Activated T-cell treated with anti-CD3 and anti-CD28 coated beads, Interleukin-2, amount 50 U/mL, for 24 hours (primary cell): ENCODE results near the gene FOXB2.

Source experiments
- DNase-seq: peaks from one replicate; pipeline ENCODE4 v3.0.0-alpha.2; 2020
- H3K27ac Mint-ChIP-seq: 2 replicates; pipeline ENCODE4 v1.8.0; 2020; ENCODE audit warnings: mild to moderate bottlenecking, mixed read lengths
- H3K27me3 Mint-ChIP-seq: 2 replicates; pipeline ENCODE4 v1.8.0; 2020; ENCODE audit warnings: mixed read lengths
- H3K36me3 Mint-ChIP-seq: 2 replicates; pipeline ENCODE4 v1.8.0; 2020; ENCODE audit warnings: low read depth, mixed read lengths
- H3K4me1 Mint-ChIP-seq: 2 replicates; pipeline ENCODE4 v1.8.0; 2020; ENCODE audit warnings: low read depth, mixed read lengths
- H3K4me3 Mint-ChIP-seq: 2 replicates; pipeline ENCODE4 v1.8.0; 2020; ENCODE audit warnings: mild to moderate bottlenecking, moderate library complexity, mixed read lengths
- H3K9me3 Mint-ChIP-seq: 2 replicates; pipeline ENCODE4 v1.8.0; 2020; ENCODE audit warnings: mixed read lengths

Gene FOXB2

DNA sequence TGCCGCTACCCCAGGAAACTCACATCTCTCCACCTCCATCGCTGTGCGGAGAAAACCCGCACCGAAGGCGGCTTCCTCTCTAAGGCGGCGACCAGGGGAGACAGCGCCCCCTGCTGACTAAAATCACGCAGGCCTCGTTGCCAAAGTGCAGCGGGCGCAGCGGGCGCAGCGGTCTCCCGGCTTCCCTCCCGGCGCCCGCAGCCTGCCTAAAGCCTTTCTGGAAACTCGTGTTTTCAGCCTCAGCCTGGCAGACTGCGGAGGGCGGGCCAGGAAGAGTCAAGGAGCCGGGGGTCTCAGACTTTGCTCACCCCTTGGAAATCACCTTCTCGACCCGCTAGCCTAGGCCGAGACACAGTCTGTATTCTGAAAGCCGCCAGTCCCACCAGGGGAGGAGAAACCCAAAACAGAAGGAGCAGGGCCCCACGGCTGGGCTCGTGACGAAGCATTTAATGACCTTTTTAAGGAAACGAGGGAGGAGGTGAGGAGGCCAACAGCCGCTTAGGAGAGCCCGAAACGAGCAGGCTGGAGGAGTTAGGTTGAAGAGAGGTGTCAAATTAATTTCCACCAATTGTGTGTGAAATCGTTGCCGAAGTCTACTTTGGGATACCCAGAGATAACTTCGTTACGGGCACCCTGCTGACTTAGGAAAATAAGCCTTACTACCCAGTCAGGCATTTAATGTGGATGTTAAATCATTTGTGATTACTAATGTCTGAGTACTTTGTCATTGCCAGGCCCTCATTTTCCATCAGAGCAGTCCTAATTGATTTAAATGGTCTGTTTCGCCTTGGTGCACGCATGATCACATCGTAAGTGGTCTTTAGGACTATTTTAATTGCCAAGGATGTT, 7.3 kb upstream of the FOXB2 start:
- H3K9me3 Mint-ChIP-seq = no peaks in the 10 kb centered on the region
- peak overlapping the region; percentile 25 for H3K4me3 Mint-ChIP-seq

DNA sequence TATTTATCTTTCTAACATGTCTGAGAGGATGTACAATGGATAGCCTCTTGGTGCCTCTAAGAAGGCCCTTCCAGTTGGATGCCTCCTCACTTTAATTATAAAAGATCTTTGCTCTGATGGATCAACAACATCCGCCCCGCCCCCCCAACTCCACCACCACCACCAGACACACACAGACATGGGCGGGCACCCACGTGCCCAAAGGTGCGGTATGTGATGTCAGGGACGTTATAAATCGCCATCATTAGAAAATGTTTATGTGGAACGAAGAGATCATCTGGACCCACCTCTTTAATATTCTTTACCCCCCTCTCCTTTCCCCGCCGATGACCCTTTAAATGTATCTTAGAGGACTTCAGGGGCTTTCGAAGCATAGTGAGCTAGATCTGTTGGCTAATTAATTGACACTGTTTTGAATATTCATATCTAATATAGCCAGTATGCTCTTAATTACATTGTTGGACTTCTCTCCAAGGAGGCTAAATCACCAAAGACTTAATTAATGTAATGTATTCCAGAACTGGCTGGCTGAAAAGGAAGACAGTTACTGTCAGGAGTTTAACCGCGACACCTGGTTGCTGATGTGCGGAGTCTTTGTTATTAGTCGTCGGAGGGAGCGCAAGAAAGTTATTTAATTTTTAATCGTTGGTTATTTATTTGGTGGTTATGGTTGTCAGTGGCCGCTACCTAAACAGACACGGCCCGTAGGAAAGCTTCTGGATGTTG, 6.1 kb upstream of the FOXB2 start:
- DNase-seq = no peak
- Mint-ChIP-seq H3K4me3 (no peak overlapping the region), H3K36me3 (no peaks in the 10 kb centered on the region), H3K4me1 (peaks cover 17% of the 10 kb centered on the region), H3K9me3 (no peaks in the 10 kb centered on the region), H3K27ac (no peak overlapping the region), H3K27me3 (peaks cover 89% of the 10 kb centered on the region)

More for the DNA sequence above, 7.3 kb upstream of the FOXB2 start:
- DNase-seq = peak; percentile 74
- no peak overlapping the region for H3K27ac Mint-ChIP-seq
- H3K4me1 Mint-ChIP-seq = peaks cover 11% of the 10 kb centered on the region
- H3K36me3 Mint-ChIP-seq = no peaks in the 10 kb centered on the region
- peaks cover 85% of the 10 kb centered on the region for H3K27me3 Mint-ChIP-seq

DNA sequence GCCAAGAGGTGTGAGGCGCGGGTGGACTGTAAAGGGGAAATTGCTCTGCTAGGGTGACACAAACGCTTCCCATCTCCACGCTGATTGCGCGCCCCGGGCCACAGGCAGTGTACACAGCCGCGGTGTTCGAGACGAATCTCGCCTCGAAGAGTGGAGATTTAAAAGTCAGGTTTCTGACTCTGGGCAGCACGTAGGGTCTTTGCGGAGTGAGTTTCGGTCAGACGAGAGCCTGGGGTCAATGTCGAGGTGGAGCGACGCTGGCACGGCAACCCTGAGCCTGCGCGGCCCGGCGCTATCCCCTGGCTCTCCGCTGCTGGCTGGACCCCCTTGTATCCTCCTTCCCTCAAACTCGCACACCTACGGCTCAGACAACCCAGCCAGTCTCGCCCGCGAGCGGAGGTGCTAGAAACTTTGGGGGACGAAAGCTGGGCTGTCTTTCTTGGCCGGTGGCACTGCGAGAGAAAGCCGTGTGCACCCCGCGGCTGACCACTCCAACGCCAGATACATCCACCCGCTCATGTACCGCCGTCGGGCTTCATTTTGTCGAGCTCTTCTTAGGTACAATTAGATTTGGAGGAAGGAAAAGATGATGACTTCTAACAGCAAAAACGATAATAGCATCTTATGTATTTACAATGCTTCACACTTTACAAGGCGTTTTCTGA, 5.4 kb upstream of the FOXB2 start:
- Mint-ChIP-seq H3K27me3 (peaks cover 91% of the 10 kb centered on the region), H3K36me3 (no peaks in the 10 kb centered on the region), H3K4me1 (peaks cover 19% of the 10 kb centered on the region), H3K4me3 (no peak overlapping the region), H3K27ac (peak overlapping the region; percentile 24), H3K9me3 (no peaks in the 10 kb centered on the region)
- DNase-seq = no peak

DNA sequence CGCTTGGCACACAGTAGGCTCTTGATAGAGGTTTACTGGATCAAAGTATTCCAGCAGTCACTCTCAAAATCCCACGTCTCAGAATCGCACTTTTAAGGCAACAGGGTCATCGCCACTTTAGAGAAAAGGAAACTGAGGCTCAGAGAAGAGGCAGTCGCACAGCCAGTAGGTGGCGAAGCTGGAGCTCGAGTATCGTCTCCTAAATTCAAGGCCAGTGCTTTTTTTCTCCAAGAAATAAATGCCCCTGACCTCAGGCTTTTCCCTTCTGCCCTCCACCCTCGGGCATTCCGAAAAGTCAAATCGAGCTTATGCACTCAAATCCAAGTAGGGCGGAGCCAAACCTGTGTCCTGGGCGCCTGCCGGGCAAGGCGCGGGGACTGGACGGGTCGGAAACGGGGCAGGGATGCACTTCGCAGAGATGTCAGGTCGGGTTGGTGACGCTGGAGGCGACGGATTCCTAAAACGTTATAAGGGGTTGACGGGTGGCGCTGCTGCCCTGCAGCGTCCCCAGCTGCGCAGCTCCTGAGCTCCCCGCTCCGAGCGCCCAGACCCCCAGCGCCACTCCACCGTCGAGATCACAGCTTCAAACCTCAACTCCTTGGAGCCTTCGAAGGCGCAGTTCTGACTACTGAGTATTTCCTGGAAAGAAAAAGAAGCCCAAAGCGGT, 4.7 kb upstream of the FOXB2 start:
- Mint-ChIP-seq H3K4me1 (peaks cover 26% of the 10 kb centered on the region), H3K36me3 (no peaks in the 10 kb centered on the region), H3K27ac (no peak overlapping the region), H3K27me3 (peaks cover 95% of the 10 kb centered on the region), H3K4me3 (no peak overlapping the region), H3K9me3 (no peaks in the 10 kb centered on the region)
- peak; percentile 28 for DNase-seq

DNA sequence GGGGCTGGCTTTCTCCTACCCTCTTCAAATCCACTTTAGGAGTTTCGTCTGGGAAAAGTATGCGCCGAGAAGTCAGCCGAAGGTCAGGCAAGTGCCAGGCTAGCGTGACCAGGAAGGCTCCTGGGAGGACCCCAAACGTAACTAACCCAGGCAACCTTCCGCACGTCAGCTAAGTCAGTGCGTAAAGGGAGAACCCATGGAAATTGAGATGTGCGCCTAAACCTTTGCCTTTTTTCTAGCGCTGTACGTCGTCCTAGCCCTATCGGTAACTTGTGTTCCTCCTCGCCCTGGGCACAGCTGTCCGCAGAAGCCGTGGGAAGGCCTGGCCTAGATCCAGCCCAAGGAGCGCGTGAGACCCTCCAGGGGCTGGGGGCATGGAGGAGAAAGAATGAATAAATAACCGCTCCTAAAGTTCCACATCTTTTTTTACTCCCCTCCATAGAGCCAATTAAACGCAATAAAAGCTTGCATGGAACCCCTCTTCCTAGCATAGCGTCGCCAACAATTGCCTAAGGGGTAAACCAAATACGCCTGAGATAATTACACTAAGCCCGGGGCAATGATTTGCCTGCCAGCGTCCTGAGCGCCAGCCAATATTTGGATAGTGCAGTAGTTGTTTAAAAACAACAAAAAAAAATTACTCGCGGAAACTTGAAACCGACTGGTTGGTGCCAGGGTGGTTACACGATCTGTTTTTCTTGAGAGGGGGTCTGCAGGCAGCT, 4.0 kb upstream of the FOXB2 start:
- peaks cover 94% of the 10 kb centered on the region for H3K27me3 Mint-ChIP-seq
- H3K27ac Mint-ChIP-seq = no peak overlapping the region
- no peaks in the 10 kb centered on the region for H3K9me3 Mint-ChIP-seq
- DNase-seq = no peak
- H3K36me3 Mint-ChIP-seq = no peaks in the 10 kb centered on the region
- H3K4me3 Mint-ChIP-seq = no peak overlapping the region
- H3K4me1 Mint-ChIP-seq = peaks cover 27% of the 10 kb centered on the region

DNA sequence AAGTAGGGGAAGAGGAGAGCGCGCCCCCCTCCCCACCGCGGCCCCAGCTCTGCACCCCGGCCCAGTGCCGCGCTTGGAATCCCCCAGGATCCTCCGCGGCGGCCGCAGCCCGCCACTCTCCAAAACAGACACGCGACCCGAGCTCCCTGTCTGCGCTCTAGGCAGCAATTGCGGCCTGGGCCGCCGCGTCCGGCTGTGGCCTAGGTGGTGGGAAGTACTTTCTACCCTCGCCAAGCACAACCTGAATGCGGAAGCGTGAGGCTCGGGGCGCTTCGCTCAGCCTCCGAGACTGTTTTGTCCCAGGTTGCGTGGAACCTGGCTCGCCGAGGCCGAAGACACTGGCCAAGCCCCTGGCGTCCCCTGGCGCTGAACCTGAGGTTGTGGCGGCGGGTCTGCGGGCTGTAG, 3.3 kb upstream of the FOXB2 start:
- Mint-ChIP-seq H3K27me3 (peaks cover 92% of the 10 kb centered on the region), H3K9me3 (no peaks in the 10 kb centered on the region), H3K27ac (no peak overlapping the region), H3K4me1 (peaks cover 30% of the 10 kb centered on the region), H3K4me3 (no peak overlapping the region), H3K36me3 (no peaks in the 10 kb centered on the region)
- no peak for DNase-seq

DNA sequence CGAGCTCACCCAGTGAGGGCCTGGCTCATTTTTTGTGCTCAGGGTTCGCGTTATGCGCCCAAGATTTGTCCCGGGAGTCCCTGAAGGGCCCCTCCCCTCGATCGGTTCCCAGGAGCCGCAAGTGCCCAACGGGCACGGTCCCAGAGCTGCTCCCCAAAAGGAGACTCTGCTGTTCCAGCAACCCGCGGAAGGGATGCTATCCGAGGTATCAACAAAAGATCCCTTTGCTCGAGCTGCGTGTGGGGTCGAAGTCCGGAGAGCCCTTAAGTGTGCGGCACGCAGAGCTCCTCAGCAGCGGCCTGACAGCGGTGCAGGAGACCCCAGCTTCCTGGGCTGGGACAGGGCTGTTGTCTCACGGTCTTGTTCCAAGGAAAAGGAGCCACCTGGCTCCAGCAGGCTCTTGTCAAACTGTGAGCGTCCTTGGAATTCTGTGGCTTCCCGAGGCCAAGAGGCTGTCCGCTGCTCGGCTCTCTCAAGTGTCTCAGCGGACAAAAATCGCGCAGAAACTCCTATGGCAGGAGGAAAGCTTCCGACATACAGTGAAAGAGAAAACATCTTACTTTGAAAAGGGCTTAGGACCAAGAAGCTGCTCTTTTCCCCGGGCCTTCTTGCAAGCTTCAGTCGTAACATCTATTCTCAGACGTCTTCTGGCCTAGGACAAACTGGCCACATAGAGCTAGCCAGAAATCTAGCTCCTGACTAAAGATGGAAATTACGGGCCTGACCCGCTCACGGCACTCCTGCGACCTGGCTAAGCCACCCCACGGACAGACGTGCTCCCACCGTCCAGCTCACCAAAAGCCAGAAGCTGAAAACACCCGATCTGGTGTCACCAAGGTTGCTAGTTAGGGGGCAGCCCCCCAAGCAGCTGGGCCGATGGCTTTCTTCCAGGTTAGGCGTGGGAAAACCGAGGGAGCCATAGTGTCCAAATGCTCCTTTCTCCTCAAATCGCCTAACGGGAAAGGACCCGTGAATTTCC, 2.6 kb upstream of the FOXB2 start:
- Mint-ChIP-seq H3K4me1 (peaks cover 37% of the 10 kb centered on the region), H3K36me3 (no peaks in the 10 kb centered on the region), H3K27me3 (peaks cover 94% of the 10 kb centered on the region), H3K27ac (no peak overlapping the region), H3K4me3 (no peak overlapping the region), H3K9me3 (no peaks in the 10 kb centered on the region)
- peak; percentile 33 for DNase-seq

DNA sequence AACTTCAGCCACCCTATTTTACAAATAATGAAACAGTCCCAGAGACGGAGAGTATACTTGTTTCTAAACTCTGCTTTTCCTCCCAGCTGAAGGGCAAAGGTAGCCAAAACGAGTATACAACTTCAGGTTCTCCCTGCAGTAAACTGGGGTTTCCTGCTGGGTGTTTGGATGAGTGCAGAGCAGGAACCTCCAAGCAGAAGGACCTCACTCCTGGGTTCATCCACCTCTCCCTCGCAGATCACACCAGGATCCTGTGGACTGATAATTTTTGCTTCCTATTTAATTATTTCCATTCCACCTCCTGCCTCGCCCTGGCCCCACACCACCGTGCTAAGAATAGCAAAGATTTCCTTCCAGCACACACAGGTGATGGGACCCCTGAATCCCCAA, 2.0 kb upstream of the FOXB2 start:
- no peak for DNase-seq
- Mint-ChIP-seq H3K4me1 (peaks cover 38% of the 10 kb centered on the region), H3K27me3 (peaks cover 94% of the 10 kb centered on the region), H3K27ac (no peak overlapping the region), H3K9me3 (no peaks in the 10 kb centered on the region), H3K4me3 (no peak overlapping the region), H3K36me3 (no peaks in the 10 kb centered on the region)

DNA sequence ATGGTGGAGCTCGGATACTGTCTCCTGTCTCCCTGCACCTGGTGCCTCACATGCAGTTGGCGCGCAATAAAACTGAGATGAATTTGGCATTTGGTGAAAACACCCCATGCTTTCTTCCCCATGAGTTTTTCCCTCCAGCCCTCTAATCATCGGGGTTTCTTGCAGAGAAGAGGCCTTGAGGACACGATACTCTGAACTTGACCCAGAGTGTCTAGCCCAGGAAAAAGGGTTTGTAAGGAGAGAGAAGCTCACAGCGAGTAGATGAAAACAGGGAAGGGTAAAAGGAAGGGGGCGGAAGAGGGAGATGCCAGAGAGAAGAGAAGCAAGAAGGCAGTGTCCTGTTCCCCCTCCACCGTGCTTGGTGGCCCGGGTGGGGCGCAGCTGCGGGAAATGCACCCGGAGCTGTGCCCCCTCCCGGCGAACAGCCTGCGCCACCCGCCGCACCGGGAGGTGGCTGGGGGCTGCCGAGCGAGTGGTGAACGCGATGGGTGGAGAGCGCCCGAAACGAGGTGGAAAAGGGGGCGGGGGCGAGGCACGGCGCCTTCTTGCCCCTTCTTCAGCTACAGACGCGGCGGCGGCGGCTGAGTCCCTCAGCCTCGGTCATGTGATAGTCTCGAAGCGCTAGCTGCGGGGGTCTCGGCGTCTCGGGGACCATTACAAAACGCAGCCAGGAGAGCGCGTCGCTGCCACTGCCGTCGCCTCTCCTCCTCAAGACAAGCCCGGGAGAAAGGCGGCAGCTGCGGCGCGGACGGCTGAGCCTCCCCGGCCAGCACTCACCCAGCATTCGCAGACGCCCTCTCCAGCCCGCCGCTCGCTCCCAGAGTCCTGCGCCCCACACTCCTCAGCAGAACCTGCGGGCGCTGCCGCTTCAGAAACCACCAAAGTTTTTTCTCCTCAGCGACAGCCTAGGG, 1.1 kb upstream of the FOXB2 start:
- Mint-ChIP-seq H3K4me3 (no peak overlapping the region), H3K4me1 (peaks cover 41% of the 10 kb centered on the region), H3K27me3 (peaks cover 94% of the 10 kb centered on the region), H3K27ac (peak overlapping the region; percentile 69), H3K36me3 (no peaks in the 10 kb centered on the region), H3K9me3 (no peaks in the 10 kb centered on the region)
- peak; percentile 34 for DNase-seq

DNA sequence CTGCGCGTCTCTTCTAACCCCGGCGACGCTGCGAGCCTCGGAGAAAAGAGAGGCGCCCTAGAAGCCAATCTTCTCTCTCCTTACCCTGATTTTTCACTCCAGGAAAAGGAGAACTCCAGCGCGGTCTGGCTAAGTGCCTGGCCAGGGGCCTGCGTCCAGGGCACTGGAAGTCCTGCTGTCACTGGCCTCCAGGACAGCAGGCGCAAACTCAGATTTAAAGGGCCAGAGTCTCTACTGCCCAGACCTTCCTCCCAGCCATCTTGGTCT, 553 bp upstream of the FOXB2 start:
- peaks cover 41% of the 10 kb centered on the region for H3K4me1 Mint-ChIP-seq
- H3K27me3 Mint-ChIP-seq = peaks cover 94% of the 10 kb centered on the region
- no peak for DNase-seq

DNA sequence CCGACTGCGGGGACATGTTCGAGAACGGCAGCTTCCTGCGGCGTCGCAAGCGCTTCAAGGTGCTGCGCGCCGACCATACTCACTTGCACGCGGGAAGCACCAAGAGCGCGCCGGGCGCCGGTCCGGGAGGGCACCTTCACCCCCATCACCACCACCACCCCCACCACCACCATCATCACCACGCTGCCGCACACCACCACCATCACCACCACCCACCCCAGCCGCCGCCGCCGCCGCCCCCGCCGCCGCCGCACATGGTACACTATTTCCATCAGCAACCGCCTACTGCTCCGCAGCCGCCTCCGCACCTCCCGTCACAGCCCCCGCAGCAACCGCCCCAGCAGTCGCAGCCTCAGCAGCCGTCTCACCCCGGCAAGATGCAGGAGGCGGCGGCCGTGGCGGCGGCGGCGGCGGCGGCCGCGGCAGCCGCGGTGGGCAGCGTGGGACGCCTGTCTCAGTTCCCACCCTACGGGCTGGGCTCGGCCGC, 514 bp downstream of the FOXB2 start:
- peak overlapping the region; percentile 3 for H3K4me3 Mint-ChIP-seq
- no peaks in the 10 kb centered on the region for H3K36me3 Mint-ChIP-seq
- H3K27me3 Mint-ChIP-seq = peaks cover 94% of the 10 kb centered on the region
- H3K4me1 Mint-ChIP-seq = peaks cover 39% of the 10 kb centered on the region
- peak overlapping the region; percentile 69 for H3K27ac Mint-ChIP-seq
- H3K9me3 Mint-ChIP-seq = no peaks in the 10 kb centered on the region
- DNase-seq = no peak

More for the DNA sequence above, 553 bp upstream of the FOXB2 start:
- H3K27ac Mint-ChIP-seq = peak overlapping the region; percentile 69
- H3K4me3 Mint-ChIP-seq = peak overlapping the region; percentile 18
- H3K36me3 Mint-ChIP-seq = no peaks in the 10 kb centered on the region
- H3K9me3 Mint-ChIP-seq = no peaks in the 10 kb centered on the region
